Lower leg skin (tissue), 3 donors: ENCODE measurements around the gene CXCL9.

ENCODE experiments used
- CTCF ChIP-seq, 3 donors: fragments of 450-650 bp; IDR thresholded peaks; one replicate each; pipeline ENCODE4 v1.5.1; 2016; ENCODE audit warnings: antibody characterized with exemption in 3 of 3, mild to moderate bottlenecking in 3 of 3, moderate library complexity in 2 of 3
- POLR2A ChIP-seq, 2 donors: fragments of 450-650 bp; IDR thresholded peaks; one replicate each; pipeline ENCODE4 v1.6.1; 2016 to 2017; ENCODE audit warnings: antibody characterized with exemption in 2 of 2, mild to moderate bottlenecking in 1 of 2, moderate library complexity in 1 of 2

GRCh38 chr4:76055421-76055820 is 48.1 kb upstream of the CXCL9 start:
- TF ChIP-seq CTCF (IDR thresholded peaks at IDR 0.05) (no peak), POLR2A (IDR thresholded peaks at IDR 0.05) (no peak)
